ENCODE data around the gene DTNB. TPM values are rescaled to one million over a fixed set of nuclear protein-coding genes. Genes with fewer than 3 reads are reported as not detected.
A peak's percentile ranks its signal among the peaks of the same experiment; 100 is the strongest.

The DTNB gene
- total and polyA plus RNA-seq, 12 donors: 4.7 to 27.5 (median 9.4) TPM

- H3K4me3 ChIP-seq: peak overlapping the region in 3 of 4 donors; percentile 17 to 66 (median 62)
- peak in 6 of 7 donors; percentile 51 to 65 (median 56) for DNase-seq
- 1 to 4% (median 4%) methylated on average over 20 to 73 of the region's 73 CpGs for WGBS, 4 donors
- TF ChIP-seq POLR2A (IDR thresholded peaks at IDR 0.05) (no peak), CTCF (IDR thresholded peaks at IDR 0.05) (no peak)
- H3K4me1 ChIP-seq (replicated peaks in 1 of 2): peaks cover 29 to 52% of the 10 kb centered on the region in 2 donors
- no peaks in the 10 kb centered on the region for H3K27me3 ChIP-seq
- H3K9me3 ChIP-seq (replicated peaks in 1 of 3): no peaks in the 10 kb centered on the region
- intact Hi-C loops (cut with DNase I): loop anchor here (5.0 kb wide), 1 partner anchor 37 kb away; no protein-coding TSS in a partner anchor
- H3K36me3 ChIP-seq (replicated peaks in 1 of 2): no peaks in the 10 kb centered on the region
- peak overlapping the region; percentile 53 to 92 (median 76) for H3K27ac ChIP-seq
Observed at GRCh38 chr2:25340181-25340921, 333.0 kb downstream of the DTNB start.

GRCh38 chr2:25339791-25340180 is 333.6 kb downstream of the DTNB start:
- peak overlapping the region in 2 of 4 donors; percentile 17 to 66 for H3K4me3 ChIP-seq
- peak in 1 of 2 donors; percentile 67 for TF ChIP-seq POLR2A (IDR thresholded peaks at IDR 0.05)
- peak in 5 of 6 experiments; percentile 6 to 40 (median 22) for TF ChIP-seq CTCF (IDR thresholded peaks at IDR 0.05)
- H3K36me3 ChIP-seq (replicated peaks in 1 of 2): no peaks in the 10 kb centered on the region
- intact Hi-C loops (cut with DNase I): loop anchor here (5.0 kb wide), 1 partner anchor 38 kb away; no protein-coding TSS in a partner anchor
- H3K27ac ChIP-seq: peak overlapping the region; percentile 53 to 92 (median 76)
- WGBS, 4 donors: 18 to 42% (median 32%) methylated on average over 2 to 18 of the region's 18 CpGs
- DNase-seq: peak; percentile 69 to 89 (median 79)
- no peaks in the 10 kb centered on the region for H3K27me3 ChIP-seq
- H3K9me3 ChIP-seq (replicated peaks in 1 of 3): no peaks in the 10 kb centered on the region
- peaks cover 29 to 58% of the 10 kb centered on the region in 2 donors for H3K4me1 ChIP-seq (replicated peaks in 1 of 2)

- Histone ChIP-seq H3K36me3 (replicated peaks in 1 of 2) (no peaks in the 10 kb centered on the region), H3K4me1 (replicated peaks in 1 of 2) (peaks cover 29 to 63% of the 10 kb centered on the region in 2 donors), H3K4me3 (peak overlapping the region in 1 of 4 donors; percentile 66), H3K27ac (peak overlapping the region; percentile 3 to 92 (median 76)), H3K9me3 (replicated peaks in 1 of 3) (no peaks in the 10 kb centered on the region), H3K27me3 (no peaks in the 10 kb centered on the region)
- intact Hi-C loops (cut with DNase I): no loop called here
- 34 to 49% (median 41%) methylated on average over 3 to 8 of the region's 8 CpGs for WGBS, 4 donors
- DNase-seq: peak in 2 of 7 donors; percentile 31 to 49
- TF ChIP-seq POLR2A (IDR thresholded peaks at IDR 0.05) (no peak), CTCF (IDR thresholded peaks at IDR 0.05) (no peak)
Observed at GRCh38 chr2:25339211-25339674, 334.1 kb downstream of the DTNB start.

DNA sequence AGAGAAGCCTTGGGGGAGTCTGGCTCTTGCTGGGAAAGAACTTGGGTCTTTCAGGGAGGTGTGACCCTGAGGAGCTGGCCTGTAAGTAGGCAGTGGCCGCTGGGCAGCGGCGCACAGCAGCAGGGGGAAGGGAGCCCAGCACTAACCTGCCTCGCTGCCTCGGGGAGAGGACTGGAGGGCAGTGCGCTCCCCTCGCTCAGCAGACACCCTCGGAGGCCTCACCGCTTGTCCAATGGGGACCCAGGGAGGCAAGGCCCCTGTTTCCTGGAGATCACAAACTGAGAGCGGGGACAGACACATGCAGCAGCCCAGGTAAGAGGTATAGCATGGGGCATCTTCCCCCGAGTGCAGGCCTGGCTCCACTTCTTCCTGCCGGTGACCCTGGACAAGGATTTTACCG is 335.0 kb downstream of the DTNB start:
- no peaks in the 10 kb centered on the region for H3K9me3 ChIP-seq (replicated peaks in 1 of 3)
- TF ChIP-seq POLR2A (IDR thresholded peaks at IDR 0.05) (no peak), CTCF (IDR thresholded peaks at IDR 0.05) (no peak)
- no peaks in the 10 kb centered on the region for H3K27me3 ChIP-seq
- no peaks in the 10 kb centered on the region for H3K36me3 ChIP-seq (replicated peaks in 1 of 2)
- intact Hi-C loops (cut with DNase I): no loop called here
- WGBS, 4 donors: 31 to 59% (median 40%) methylated on average over 11 to 13 of the region's 13 CpGs
- H3K27ac ChIP-seq: peak overlapping the region in 2 of 5 donors; percentile 81 to 92
- H3K4me3 ChIP-seq: no peak overlapping the region
- H3K4me1 ChIP-seq (replicated peaks in 1 of 2): peaks cover 29 to 67% of the 10 kb centered on the region in 2 donors
- DNase-seq: peak in 1 of 7 donors; percentile 26
